GM18951 (cell line): ENCODE data around the gene PEAK1.

Source experiments
- POLR2A ChIP-seq: IDR thresholded peaks from 4 replicates; pipeline ENCODE4 v1.6.1; 2011; ENCODE audit warnings: mild to moderate bottlenecking; ENCODE audit not compliant: insufficient read length, insufficient read depth; ENCODE audit errors: extremely low read depth
- in situ Hi-C: fragments of 300-500 bp; cut with MboI; formaldehyde crosslinking; loops from one replicate; pipeline ENCODE4 v1.12.0; 2022; ENCODE audit warnings: low sequenced_read_pairs, mixed read lengths, inconsistent platforms; ENCODE audit not compliant: unreplicated experiment

The PEAK1 gene

DNA sequence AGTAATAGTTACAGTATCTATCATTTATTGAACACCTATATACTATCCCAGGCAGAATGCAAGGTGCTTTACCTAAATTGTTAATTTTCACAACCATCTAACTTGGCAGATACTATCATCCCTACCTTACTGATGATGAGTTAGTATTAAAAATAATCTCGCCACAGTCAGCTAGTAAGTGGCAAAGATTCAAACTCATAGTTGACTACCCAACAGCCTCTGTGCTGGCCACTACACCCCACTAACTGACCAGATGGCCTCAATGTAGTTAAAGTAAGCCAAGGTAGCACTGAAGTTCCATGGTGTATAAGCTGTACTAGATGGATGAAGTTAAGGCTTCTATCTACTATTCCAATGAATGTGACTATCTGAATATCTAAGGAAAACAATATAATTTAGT, 44.8 kb downstream of the PEAK1 start:
- in situ Hi-C loops = no loop called here
- no peak for TF ChIP-seq POLR2A

DNA sequence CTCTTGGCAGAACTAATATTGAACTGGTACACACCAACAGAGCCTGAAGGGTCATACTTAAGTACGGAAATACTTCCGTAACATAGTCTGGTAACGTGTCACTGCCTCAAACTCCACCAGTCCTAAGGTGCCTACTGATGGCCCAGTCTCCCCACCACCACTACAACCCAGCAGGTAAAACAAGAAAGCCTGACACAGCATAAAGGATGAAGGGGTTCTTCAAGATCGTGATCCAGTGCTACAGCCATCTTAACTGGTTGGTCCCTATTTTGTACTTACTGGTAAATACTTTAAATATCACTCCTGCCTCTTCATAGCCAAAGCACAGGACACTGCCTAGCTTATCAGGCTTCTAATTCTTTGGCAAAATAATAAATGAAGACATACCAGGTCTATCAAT, 46.5 kb downstream of the PEAK1 start:
- TF ChIP-seq POLR2A = no peak
- in situ Hi-C loops = no loop called here

DNA sequence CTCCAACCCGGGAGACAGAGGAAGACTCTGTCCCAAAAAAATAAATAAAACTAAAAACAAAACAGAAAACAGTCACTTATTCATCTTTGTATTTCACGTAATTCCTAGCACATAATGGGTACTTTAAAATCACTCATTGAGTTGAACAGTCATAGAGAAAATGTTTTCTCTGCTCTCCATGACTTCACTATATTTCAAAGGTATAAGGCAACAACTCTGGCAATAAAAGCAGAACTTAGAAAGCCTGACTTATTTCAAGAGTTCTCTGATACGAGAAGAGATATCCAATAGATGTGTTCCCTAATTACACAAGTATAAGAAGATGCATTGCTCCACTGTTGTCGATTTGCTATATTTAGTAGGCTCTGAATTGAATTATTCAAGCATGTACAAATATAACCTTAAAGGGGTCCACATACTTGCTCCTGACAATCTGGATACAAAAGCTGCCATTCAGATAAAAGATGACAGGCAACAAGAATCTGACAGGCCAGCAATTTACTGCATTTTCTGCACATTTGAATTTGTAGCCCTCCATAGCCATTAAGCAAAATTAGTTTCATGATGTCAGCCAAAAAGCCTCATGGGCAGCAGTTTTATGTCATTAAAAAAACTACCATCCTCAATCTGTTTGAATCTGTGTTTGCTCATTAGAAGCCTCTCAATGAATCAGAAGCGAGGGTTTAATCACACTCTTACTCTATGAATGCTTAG, 47.9 kb downstream of the PEAK1 start:
- in situ Hi-C loops = no loop called here
- no peak for TF ChIP-seq POLR2A

DNA sequence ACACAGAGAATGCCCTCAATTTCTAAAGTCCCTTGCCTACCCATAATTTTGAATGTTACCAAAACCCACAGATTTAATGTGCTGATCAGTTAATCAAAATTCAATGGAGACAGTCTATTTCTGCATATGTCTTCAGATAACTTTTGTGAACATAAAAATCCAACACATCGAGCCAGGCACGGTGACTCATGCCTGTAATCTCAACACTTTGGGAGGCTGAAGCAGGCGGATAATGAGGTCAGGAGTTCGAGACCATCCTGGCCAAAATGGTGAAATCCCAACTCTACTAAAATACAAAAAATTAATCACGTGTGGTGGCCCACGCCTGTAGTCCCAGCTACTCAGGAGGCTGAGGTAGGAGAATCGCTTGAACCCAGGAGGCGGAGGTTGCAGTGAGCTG, 49.3 kb downstream of the PEAK1 start:
- no peak for TF ChIP-seq POLR2A

DNA sequence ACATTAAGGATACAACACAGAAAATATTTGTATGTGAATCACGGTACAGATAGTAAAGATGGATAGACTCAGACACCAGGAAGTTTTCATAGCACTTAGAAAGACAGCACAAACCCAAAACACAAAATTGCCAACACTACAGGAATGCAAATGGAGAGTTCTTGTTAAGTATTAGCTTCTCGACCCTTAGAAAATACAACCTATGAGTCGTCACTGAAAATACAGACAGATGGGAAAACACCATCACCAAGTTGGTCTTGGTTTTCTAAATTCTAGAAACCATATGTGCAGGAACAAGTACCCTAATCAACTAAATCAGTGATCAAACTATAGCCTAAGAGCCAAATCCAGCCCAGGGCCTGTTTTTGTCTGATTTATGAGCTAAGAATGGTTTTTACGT, 50.7 kb downstream of the PEAK1 start:
- TF ChIP-seq POLR2A = no peak
- in situ Hi-C loops = no loop called here

More for the DNA sequence above, 49.3 kb downstream of the PEAK1 start:
- in situ Hi-C loops = no loop called here

DNA sequence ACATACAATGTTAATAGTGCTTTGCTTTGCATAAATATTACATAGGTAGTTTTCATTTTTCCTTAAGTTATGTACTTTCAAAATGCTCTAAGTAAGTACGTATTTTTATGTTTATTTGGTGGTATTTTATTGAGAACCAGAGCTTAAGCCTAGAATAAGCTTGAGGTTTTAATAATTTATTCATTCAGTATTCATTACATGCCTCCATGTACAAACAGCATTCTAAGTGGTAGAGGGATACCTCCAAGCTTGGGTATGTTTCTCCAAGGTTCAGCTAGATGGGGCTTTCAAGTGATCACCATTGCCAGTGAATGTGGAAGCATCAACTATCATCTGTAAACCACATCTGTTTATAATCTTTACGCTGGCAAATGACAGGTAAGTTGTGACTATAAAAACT, 52.3 kb downstream of the PEAK1 start:
- no peak for TF ChIP-seq POLR2A
- in situ Hi-C loops = no loop called here

DNA sequence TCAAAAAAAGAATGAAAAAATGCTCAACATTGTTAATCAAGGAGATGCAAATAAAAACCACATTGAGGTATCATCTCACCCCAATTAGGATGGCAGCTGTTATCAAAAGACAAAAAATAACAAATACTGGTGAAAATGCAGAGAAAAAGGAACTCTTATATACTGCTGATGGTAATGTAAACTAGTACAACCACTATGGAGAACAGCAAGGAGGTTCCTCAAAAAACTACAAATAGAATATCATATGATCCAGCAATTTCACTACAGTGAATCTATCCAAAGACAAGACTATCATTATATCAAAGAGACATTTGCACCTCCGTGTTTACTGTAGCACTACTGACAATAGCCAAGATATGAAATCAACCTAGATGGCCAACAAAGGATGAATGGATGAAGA, 58.4 kb downstream of the PEAK1 start:
- in situ Hi-C loops = no loop called here
- no peak for TF ChIP-seq POLR2A

DNA sequence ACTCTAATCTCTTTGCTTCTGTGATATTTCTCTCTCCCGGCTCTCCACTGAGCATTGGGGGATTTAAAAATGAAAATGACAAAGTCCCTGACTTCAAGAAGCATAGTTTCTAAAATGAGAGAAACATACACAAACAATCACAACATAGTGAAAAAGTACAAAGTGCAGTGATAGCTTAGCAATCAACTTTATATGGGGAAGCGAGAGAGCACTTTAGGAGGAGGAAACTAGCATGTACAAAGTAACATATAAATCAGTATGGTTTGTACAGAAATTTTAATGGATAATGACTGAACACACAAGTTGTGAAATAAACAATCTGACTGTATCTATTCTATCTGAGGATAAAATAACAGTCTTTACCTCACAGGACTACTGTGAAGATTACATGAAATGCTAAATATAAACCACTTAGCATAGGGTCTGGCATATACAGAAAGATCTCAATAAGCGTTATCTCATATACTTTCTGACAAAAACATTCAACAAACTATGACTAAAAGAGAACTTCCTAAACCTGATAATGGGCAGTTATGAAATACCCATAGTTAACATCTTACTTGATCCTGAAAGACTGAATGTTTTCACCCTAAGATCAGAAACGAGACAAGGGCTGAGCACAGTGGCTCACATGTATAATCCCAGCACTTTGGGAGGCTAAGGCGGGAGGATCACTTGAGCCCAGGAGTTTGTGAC, 61.2 kb downstream of the PEAK1 start:
- in situ Hi-C loops = no loop called here
- TF ChIP-seq POLR2A = no peak

DNA sequence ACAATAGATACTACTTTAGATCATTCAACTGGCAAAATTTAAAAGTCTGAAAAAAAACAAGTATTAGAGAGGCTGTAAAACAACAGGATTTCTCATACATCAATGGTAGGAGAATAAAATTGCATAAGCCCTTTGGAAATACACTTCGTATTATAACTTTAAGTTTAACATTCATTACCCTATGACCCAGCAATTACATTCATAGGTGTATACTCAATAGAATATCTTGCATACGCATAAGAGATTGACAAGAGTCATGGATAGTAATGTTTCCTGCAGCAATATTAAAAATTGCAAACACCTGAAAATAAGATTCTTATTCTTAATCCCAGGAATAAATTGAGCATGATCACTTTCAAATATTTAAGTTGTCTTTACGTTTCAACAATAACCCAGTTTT, 63.6 kb downstream of the PEAK1 start:
- in situ Hi-C loops = no loop called here

DNA sequence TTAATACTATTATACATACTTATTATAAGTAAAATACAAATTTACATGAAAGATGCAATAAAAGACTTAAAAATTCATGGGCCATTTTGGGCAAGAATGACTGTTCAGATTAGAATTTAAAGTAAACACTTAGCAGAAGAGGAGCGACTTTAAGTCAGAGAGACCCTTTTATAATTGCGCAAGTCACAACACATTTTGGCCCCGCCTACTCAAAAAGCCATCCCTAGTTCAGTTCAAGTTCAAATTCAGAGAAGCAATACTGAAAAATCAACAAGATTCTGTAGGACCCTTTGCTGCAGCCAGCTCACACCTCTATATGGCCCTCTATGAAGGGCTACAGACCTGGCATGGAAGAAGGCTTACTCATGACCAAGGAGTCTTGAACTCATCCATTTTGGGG, 64.6 kb downstream of the PEAK1 start:
- in situ Hi-C loops = no loop called here
- TF ChIP-seq POLR2A = no peak

More for the DNA sequence above, 63.6 kb downstream of the PEAK1 start:
- TF ChIP-seq POLR2A = no peak

DNA sequence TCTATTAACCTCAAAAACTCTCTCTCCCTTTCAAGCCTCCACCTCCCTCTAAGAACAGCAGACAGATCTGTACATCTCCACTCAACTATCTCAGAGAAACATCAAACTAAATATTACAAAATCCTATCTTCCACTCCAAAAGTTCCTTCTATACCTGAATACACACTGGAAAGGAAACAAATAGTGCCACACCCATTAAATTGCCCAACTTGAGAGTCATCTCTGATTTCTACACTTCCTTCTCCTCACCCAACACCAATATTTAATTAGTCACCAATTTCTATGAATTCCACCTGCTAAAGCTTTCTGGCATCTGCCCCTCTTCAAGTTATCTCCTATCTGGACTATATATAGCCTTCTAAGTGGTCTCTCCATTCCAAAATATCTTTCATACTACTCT, 65.8 kb downstream of the PEAK1 start:
- TF ChIP-seq POLR2A = no peak
- in situ Hi-C loops = no loop called here

DNA sequence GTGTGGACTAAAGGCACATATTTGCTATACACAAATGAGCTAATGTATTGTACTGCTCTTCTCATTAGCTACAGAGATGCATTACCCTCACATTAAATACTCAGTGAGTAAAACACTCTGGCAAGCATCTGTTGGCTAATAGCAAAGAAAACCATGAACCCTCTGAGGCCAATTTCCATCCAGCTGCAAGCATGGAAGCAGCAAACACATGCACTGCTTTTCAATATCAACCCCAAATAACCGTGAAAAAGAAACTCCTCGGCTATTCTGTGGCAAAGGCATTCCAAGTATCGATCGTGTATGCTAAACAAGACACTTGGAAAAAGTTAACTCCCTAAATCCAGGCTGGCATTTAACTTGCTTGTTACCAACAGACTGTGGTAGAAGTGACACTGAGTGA, 67.0 kb downstream of the PEAK1 start:
- in situ Hi-C loops = no loop called here
- TF ChIP-seq POLR2A = no peak

DNA sequence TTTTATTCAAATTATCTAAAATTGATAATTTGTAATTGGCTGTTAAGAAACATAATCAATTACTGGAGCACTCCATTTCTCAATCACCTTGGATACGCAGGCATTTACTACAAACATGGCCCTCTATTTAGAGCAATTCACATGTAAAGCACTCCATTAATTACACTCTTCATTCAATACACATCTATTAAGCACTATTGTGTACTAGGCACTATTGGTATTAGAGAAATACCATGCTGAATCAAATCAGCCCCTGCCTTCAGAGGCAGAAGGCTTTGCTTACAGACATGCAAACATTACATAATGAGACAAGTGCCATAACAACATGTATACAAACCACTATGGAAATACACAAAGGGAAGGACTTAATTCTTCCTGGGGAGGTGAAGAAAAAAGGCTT, 69.1 kb downstream of the PEAK1 start:
- no peak for TF ChIP-seq POLR2A
- in situ Hi-C loops = no loop called here

DNA sequence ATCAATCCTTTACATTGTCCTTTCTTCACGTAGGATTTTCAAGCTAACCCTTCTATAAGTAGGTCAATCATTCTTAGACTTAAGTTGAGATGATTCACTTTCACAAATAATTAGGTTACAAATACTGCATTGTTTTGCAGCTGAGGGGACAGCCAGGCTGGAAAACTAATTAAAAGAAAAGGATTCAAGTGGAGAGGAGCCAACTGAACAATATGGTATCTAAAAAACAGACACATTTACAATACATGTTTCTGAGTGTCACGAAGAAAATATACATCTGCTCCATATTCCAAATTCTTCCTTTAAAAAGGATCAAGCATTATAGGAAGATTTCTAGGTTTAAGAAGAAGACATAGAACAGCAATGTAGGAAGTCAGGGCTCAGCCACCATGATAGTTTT, 70.2 kb downstream of the PEAK1 start:
- in situ Hi-C loops = no loop called here

More for the DNA sequence above, 70.2 kb downstream of the PEAK1 start:
- TF ChIP-seq POLR2A = no peak
